Thyroid gland (tissue), 4 donors: Measurements from ENCODE around the gene MVB12B.

Experiments
- POLR2A ChIP-seq, 2 donors: fragments of 450-650 bp; IDR thresholded peaks; one replicate each; pipeline ENCODE4 v1.6.1; 2017; ENCODE audit warnings: antibody characterized with exemption in 2 of 2, mild to moderate bottlenecking in 2 of 2, moderate library complexity in 1 of 2
- TF ChIP-seq, protein P1 (sequence below), 6 experiments: fragments of 200-600 bp in 3 of 6; fragments of 450-650 bp in 3 of 6; sonication (generic) in 3 of 6; IDR thresholded peaks; one replicate each; pipeline ENCODE4 v1.5.1; 2016 to 2019; ENCODE audit warnings: antibody characterized with exemption in 6 of 6, mild to moderate bottlenecking in 2 of 6, inconsistent platforms in 1 of 6, moderate library complexity in 1 of 6

DNA sequence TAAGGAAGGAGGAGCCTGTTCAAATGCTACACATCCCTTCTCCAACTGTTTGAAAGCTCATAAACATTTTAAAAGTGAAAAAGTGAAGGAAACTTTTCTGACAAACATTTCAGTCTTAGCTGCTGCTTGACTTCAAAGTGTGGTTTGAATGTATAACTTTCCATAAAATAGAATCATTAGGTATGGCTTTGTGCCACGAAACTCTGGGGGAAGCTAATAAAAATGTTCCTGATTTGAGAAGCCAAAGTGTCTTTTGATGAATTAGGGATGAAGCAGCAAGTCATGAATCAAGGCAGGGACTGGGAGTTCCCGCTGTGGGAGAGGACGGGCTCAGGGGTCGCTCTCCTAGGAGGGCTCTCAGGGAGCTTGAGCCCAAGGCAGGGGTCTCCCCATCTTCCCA is 15.3 kb downstream of the MVB12B start:
- TF ChIP-seq, protein P1, sequence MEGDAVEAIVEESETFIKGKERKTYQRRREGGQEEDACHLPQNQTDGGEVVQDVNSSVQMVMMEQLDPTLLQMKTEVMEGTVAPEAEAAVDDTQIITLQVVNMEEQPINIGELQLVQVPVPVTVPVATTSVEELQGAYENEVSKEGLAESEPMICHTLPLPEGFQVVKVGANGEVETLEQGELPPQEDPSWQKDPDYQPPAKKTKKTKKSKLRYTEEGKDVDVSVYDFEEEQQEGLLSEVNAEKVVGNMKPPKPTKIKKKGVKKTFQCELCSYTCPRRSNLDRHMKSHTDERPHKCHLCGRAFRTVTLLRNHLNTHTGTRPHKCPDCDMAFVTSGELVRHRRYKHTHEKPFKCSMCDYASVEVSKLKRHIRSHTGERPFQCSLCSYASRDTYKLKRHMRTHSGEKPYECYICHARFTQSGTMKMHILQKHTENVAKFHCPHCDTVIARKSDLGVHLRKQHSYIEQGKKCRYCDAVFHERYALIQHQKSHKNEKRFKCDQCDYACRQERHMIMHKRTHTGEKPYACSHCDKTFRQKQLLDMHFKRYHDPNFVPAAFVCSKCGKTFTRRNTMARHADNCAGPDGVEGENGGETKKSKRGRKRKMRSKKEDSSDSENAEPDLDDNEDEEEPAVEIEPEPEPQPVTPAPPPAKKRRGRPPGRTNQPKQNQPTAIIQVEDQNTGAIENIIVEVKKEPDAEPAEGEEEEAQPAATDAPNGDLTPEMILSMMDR (IDR thresholded peaks at IDR 0.05): no peak
- no peak for TF ChIP-seq POLR2A (IDR thresholded peaks at IDR 0.05)
